HG02870 (cell line): Measurements from ENCODE around the gene C1QA.
"Not testable (repeated sequence)": the region's sequence is repeated elsewhere in the genome, so short reads cannot be mapped to it uniquely, and the experiment has no call there.

ENCODE experiments used
- ATAC-seq: cut with Tn5 transposase; IDR thresholded peaks from one replicate; pipeline ENCODE4 v1.9.1; 2021; ENCODE audit warnings: mild to moderate bottlenecking, moderate library complexity; ENCODE audit not compliant: unreplicated experiment

The C1QA gene

GRCh38 chr1:22671999-22672398 lies 35.6 kb downstream of the C1QA start:
- no peak for ATAC-seq

- ATAC-seq, result no peak
Observed at GRCh38 chr1:22673486-22674409, 37.3 kb downstream of the C1QA start.

GRCh38 chr1:22674410-22674749 lies 38.0 kb downstream of the C1QA start:
- no peak for ATAC-seq

- not testable (repeated sequence) for ATAC-seq
Observed at GRCh38 chr1:22676151-22676550, 39.7 kb downstream of the C1QA start.

- ATAC-seq, result no peak
Observed at GRCh38 chr1:22676916-22677583, 40.6 kb downstream of the C1QA start.

GRCh38 chr1:22677931-22678896 lies 41.8 kb downstream of the C1QA start:
- ATAC-seq, result no peak

- ATAC-seq, result no peak
Observed at GRCh38 chr1:22680726-22681125, 44.3 kb downstream of the C1QA start.

GRCh38 chr1:22681556-22682276 lies 45.3 kb downstream of the C1QA start:
- no peak for ATAC-seq

- ATAC-seq, result no peak
Observed at GRCh38 chr1:22683547-22683946, 47.1 kb downstream of the C1QA start.

- ATAC-seq, result no peak
Observed at GRCh38 chr1:22685591-22686059, 49.2 kb downstream of the C1QA start.

GRCh38 chr1:22687191-22687590 lies 50.8 kb downstream of the C1QA start:
- ATAC-seq, result no peak

- ATAC-seq, result no peak
Observed at GRCh38 chr1:22688466-22688865, 52.0 kb downstream of the C1QA start.
